GM21367 (cell line): ENCODE results near the gene SNX18.

ENCODE experiments used
- ATAC-seq: cut with Tn5 transposase; IDR thresholded peaks from one replicate; pipeline ENCODE4 v1.9.1; 2021; ENCODE audit not compliant: unreplicated experiment

Gene SNX18

GRCh38 chr5:54540286-54540685 lies 22.7 kb downstream of the SNX18 start:
- no peak for ATAC-seq

- ATAC-seq = no peak
Measured at GRCh38 chr5:54541823-54542783, 24.5 kb downstream of the SNX18 start.

- no peak for ATAC-seq
Measured at GRCh38 chr5:54544044-54544443, 26.5 kb downstream of the SNX18 start.

- no peak for ATAC-seq
Measured at GRCh38 chr5:54545796-54546195, 28.2 kb downstream of the SNX18 start.

- no peak for ATAC-seq
Measured at GRCh38 chr5:54547711-54548250, 30.2 kb downstream of the SNX18 start.

GRCh38 chr5:54548565-54548964 lies 31.0 kb downstream of the SNX18 start:
- ATAC-seq = no peak

- ATAC-seq = no peak
Measured at GRCh38 chr5:54551292-54551691, 33.7 kb downstream of the SNX18 start.

- no peak for ATAC-seq
Measured at GRCh38 chr5:54551926-54552325, 34.4 kb downstream of the SNX18 start.

- no peak for ATAC-seq
Measured at GRCh38 chr5:54552446-54552845, 34.9 kb downstream of the SNX18 start.

GRCh38 chr5:54553659-54554207 lies 36.2 kb downstream of the SNX18 start:
- no peak for ATAC-seq

GRCh38 chr5:54556141-54556540 lies 38.6 kb downstream of the SNX18 start:
- no peak for ATAC-seq

- ATAC-seq = no peak
Measured at GRCh38 chr5:54558362-54558761, 40.8 kb downstream of the SNX18 start.

GRCh38 chr5:54561651-54562050 lies 44.1 kb downstream of the SNX18 start:
- ATAC-seq = no peak

GRCh38 chr5:54563083-54563761 lies 45.7 kb downstream of the SNX18 start:
- no peak for ATAC-seq

- ATAC-seq = no peak
Measured at GRCh38 chr5:54567996-54568395, 50.4 kb downstream of the SNX18 start.

- no peak for ATAC-seq
Measured at GRCh38 chr5:54570916-54571315, 53.4 kb downstream of the SNX18 start.

GRCh38 chr5:54571462-54571861 lies 53.9 kb downstream of the SNX18 start:
- ATAC-seq = no peak

- ATAC-seq = no peak
Measured at GRCh38 chr5:54573812-54574489, 56.4 kb downstream of the SNX18 start.

GRCh38 chr5:54577528-54577927 lies 60.0 kb downstream of the SNX18 start:
- ATAC-seq = no peak

- no peak for ATAC-seq
Measured at GRCh38 chr5:54577937-54578653, 60.5 kb downstream of the SNX18 start.
